Lower lobe of right lung (tissue), 2 donors: Measurements from ENCODE around the gene HPCAL1. TPM values are rescaled to one million over a fixed set of nuclear protein-coding genes. Genes with fewer than 3 reads are reported as not detected.

Experiments used
- ATAC-seq, 2 donors: fragments of 200-7000 bp; cut with Tn5 transposase; one replicate each; pipeline ENCODE4 v1.9.1; 2020 to 2022; ENCODE audit warnings: mild to moderate bottlenecking in 2 of 2, moderate library complexity in 2 of 2
- DNase-seq: peaks from one replicate; pipeline ENCODE4 v3.0.0-alpha.2; 2020
- H3K27ac ChIP-seq: fragments of 200-600 bp; one replicate; pipeline ENCODE4 v1.8.0; 2022
- H3K27me3 ChIP-seq: fragments of 200-600 bp; one replicate; pipeline ENCODE4 v1.8.0; 2022; ENCODE audit warnings: low read depth
- H3K36me3 ChIP-seq: fragments of 200-600 bp; one replicate; pipeline ENCODE4 v1.8.0; 2022; ENCODE audit warnings: mild to moderate bottlenecking
- H3K4me1 ChIP-seq: fragments of 200-600 bp; one replicate; pipeline ENCODE4 v1.8.0; 2022
- H3K4me3 ChIP-seq: fragments of 200-600 bp; one replicate; pipeline ENCODE4 v1.8.0; 2022; ENCODE audit warnings: mild to moderate bottlenecking
- H3K9me3 ChIP-seq: fragments of 200-600 bp; one replicate; pipeline ENCODE4 v1.8.0; 2022
- CTCF ChIP-seq: fragments of 200-600 bp; IDR thresholded peaks from one replicate; pipeline ENCODE4 v1.8.0; 2022; ENCODE audit warnings: antibody characterized with exemption, mild to moderate bottlenecking
- intact Hi-C: fragments of 100-400 bp; cut with DNase I; formaldehyde crosslinking; loops from one replicate; pipeline ENCODE4 v1.11.0; 2022
- total RNA-seq: library from RNA; stranded (reverse); fragmentation: NEBNext Ultra II Directional; extraction: Animal tissue kit (Norgen Biotek cat#: 25700); gene quantifications from one replicate; pipeline ENCODE4 v1.2.1, GENCODE V29; 2021
- donor health status: DM: no; HTN: yes; CAD: no; lungs with severe emphysema.

The HPCAL1 gene
- total RNA-seq, 1 donor from 2014 or later, result 132 TPM

GRCh38 chr2:10424051-10424450 is 121.3 kb downstream of the HPCAL1 start:
- ATAC-seq, result no peak
- intact Hi-C loops, result no loop called here
- Histone ChIP-seq H3K27me3 (no peaks in the 10 kb centered on the region), H3K27ac (no peak overlapping the region), H3K4me3 (no peak overlapping the region), H3K4me1 (no peaks in the 10 kb centered on the region), H3K9me3 (no peaks in the 10 kb centered on the region), H3K36me3 (peaks cover 91% of the 10 kb centered on the region)
- TF ChIP-seq CTCF, result no peak
- DNase-seq, result no peak

GRCh38 chr2:10424916-10425505 is 122.3 kb downstream of the HPCAL1 start:
- H3K27ac ChIP-seq, result no peak overlapping the region
- H3K27me3 ChIP-seq, result no peaks in the 10 kb centered on the region
- ATAC-seq, result no peak
- no peak for DNase-seq
- peaks cover 83% of the 10 kb centered on the region for H3K36me3 ChIP-seq
- H3K4me1 ChIP-seq, result no peaks in the 10 kb centered on the region
- H3K4me3 ChIP-seq, result no peak overlapping the region
- H3K9me3 ChIP-seq, result no peaks in the 10 kb centered on the region
- intact Hi-C loops, result no loop called here
- TF ChIP-seq CTCF, result no peak

DNA sequence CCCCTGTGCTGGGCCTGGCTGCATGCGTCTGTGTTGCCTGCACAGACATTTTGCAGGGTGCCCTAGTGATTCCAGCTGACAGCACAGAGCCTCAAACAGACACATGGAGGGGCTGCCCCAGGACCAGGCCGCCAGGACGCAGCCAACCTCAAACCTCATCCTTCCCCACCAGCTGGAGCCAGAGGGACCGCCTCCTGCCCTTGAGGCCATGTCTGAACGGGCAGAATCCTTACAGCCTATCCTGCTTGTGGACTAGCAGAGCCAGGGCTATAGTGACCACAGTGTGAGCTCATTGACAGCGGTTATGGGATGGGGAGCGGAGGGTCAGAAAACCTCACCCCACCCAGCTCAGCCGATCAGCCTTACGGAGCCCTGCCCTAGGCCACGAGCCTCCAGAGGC is 123.0 kb downstream of the HPCAL1 start:
- TF ChIP-seq CTCF, result no peak
- Histone ChIP-seq H3K9me3 (no peaks in the 10 kb centered on the region), H3K4me1 (no peaks in the 10 kb centered on the region), H3K27me3 (no peaks in the 10 kb centered on the region), H3K4me3 (no peak overlapping the region), H3K27ac (no peak overlapping the region), H3K36me3 (peaks cover 76% of the 10 kb centered on the region)
- ATAC-seq (peak in 1 of 2 donors; percentile 19), DNase-seq (no peak)
- intact Hi-C loops, result no loop called here

- Histone ChIP-seq H3K9me3 (no peaks in the 10 kb centered on the region), H3K4me3 (no peak overlapping the region), H3K27me3 (no peaks in the 10 kb centered on the region), H3K36me3 (peaks cover 63% of the 10 kb centered on the region), H3K4me1 (peaks cover 9% of the 10 kb centered on the region), H3K27ac (no peak overlapping the region)
- TF ChIP-seq CTCF, result no peak
- intact Hi-C loops, result no loop called here
- DNase-seq (no peak), ATAC-seq (no peak)
Observed at GRCh38 chr2:10426726-10427617, 124.3 kb downstream of the HPCAL1 start.

GRCh38 chr2:10427618-10427949 is 124.9 kb downstream of the HPCAL1 start:
- intact Hi-C loops, result no loop called here
- no peaks in the 10 kb centered on the region for H3K27me3 ChIP-seq
- no peak for TF ChIP-seq CTCF
- ATAC-seq (no peak), DNase-seq (no peak)
- H3K27ac ChIP-seq, result no peak overlapping the region
- H3K4me1 ChIP-seq, result peaks cover 15% of the 10 kb centered on the region
- no peaks in the 10 kb centered on the region for H3K9me3 ChIP-seq
- peaks cover 57% of the 10 kb centered on the region for H3K36me3 ChIP-seq
- no peak overlapping the region for H3K4me3 ChIP-seq
